Gastroesophageal sphincter (tissue), 3 donors: Measurements from ENCODE around the gene ACOT7.

Experiments
- CTCF ChIP-seq, 4 experiments: fragments of 200-600 bp in 2 of 4; fragments of 450-650 bp in 2 of 4; sonication (generic) in 1 of 4; IDR thresholded peaks; one replicate each; pipeline ENCODE4 v1.5.1; 2017 to 2019; ENCODE audit warnings: antibody characterized with exemption in 4 of 4, mild to moderate bottlenecking in 2 of 4, moderate library complexity in 2 of 4
- EP300 ChIP-seq: sonication (generic); formaldehyde crosslinking; IDR thresholded peaks from one replicate; pipeline ENCODE4 v1.6.1; 2017; ENCODE audit warnings: antibody characterized with exemption, mild to moderate bottlenecking
- POLR2A ChIP-seq, 2 donors: fragments of 450-650 bp; IDR thresholded peaks; one replicate each; pipeline ENCODE4 v1.6.1; 2017; ENCODE audit warnings: antibody characterized with exemption in 2 of 2, mild to moderate bottlenecking in 2 of 2, moderate library complexity in 1 of 2

- TF ChIP-seq CTCF (IDR thresholded peaks at IDR 0.05): no peak
- no peak for TF ChIP-seq POLR2A (IDR thresholded peaks at IDR 0.05)
- no peak for TF ChIP-seq EP300
Measured at GRCh38 chr1:6338695-6339094, 54.9 kb downstream of the ACOT7 start.
